ENCODE measurements around the gene MYMK.

Gene MYMK

GRCh38 chr9:133477992-133478850 lies 46.5 kb downstream of the MYMK start:
- no peak for DNase-seq

GRCh38 chr9:133477461-133477860 lies 47.3 kb downstream of the MYMK start:
- DNase-seq: no peak

GRCh38 chr9:133476941-133477340 lies 47.8 kb downstream of the MYMK start:
- DNase-seq: no peak

GRCh38 chr9:133476036-133476931 lies 48.5 kb downstream of the MYMK start:
- DNase-seq: no peak

- DNase-seq: no peak
These were observed 49.3 kb downstream of the MYMK start for GRCh38 chr9:133475292-133476012.

- DNase-seq: no peak
These were observed 49.9 kb downstream of the MYMK start for GRCh38 chr9:133474853-133475252.

GRCh38 chr9:133474215-133474614 lies 50.5 kb downstream of the MYMK start:
- no peak for DNase-seq

- no peak for DNase-seq
These were observed 51.0 kb downstream of the MYMK start for GRCh38 chr9:133473743-133474142.

- DNase-seq: no peak
These were observed 51.9 kb downstream of the MYMK start for GRCh38 chr9:133472753-133473378.

GRCh38 chr9:133472277-133472645 lies 52.5 kb downstream of the MYMK start:
- DNase-seq: no peak

- no peak for DNase-seq
These were observed 53.0 kb downstream of the MYMK start for GRCh38 chr9:133471551-133472276.

- no peak for DNase-seq
These were observed 53.8 kb downstream of the MYMK start for GRCh38 chr9:133470988-133471387.

GRCh38 chr9:133470427-133470924 lies 54.3 kb downstream of the MYMK start:
- DNase-seq: no peak

GRCh38 chr9:133468777-133469421 lies 55.9 kb downstream of the MYMK start:
- DNase-seq: no peak

- no peak for DNase-seq
These were observed 56.4 kb downstream of the MYMK start for GRCh38 chr9:133468374-133468773.

GRCh38 chr9:133467101-133467500 lies 57.7 kb downstream of the MYMK start:
- DNase-seq: no peak

GRCh38 chr9:133465984-133466383 lies 58.8 kb downstream of the MYMK start:
- DNase-seq: no peak

- no peak for DNase-seq
These were observed 60.1 kb downstream of the MYMK start for GRCh38 chr9:133464638-133465037.

Measured in activated effector memory CD4-positive, alpha-beta T cell treated with Interleukin-2 at 50 U/mL for 16 hours (primary cell).